Measurements from ENCODE around the gene CD99. TPM values are rescaled to one million over a fixed set of nuclear protein-coding genes. Genes with fewer than 3 reads are reported as not detected.

The CD99 gene
- total and polyA plus RNA-seq, 2 of the 13 experiments (the other 11 are each of a cell fraction or from before 2014, with no cell fraction given): 78.8 to 111 TPM

GRCh38 chrX:2656257-2656836 is 34.7 kb upstream of the CD99 start (continued):
- TF ChIP-seq, protein P1, sequence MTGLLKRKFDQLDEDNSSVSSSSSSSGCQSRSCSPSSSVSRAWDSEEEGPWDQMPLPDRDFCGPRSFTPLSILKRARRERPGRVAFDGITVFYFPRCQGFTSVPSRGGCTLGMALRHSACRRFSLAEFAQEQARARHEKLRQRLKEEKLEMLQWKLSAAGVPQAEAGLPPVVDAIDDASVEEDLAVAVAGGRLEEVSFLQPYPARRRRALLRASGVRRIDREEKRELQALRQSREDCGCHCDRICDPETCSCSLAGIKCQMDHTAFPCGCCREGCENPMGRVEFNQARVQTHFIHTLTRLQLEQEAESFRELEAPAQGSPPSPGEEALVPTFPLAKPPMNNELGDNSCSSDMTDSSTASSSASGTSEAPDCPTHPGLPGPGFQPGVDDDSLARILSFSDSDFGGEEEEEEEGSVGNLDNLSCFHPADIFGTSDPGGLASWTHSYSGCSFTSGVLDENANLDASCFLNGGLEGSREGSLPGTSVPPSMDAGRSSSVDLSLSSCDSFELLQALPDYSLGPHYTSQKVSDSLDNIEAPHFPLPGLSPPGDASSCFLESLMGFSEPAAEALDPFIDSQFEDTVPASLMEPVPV (CRISPR knock-in tag; IDR thresholded peaks at IDR 0.05): no peak
- TF ChIP-seq CBX1 (IDR thresholded peaks at IDR 0.05; ENCODE audit: low read depth) (no peak), ZSCAN29 (CRISPR knock-in tag; conservative IDR thresholded peaks at IDR 0.05) (no peak), SKIL (CRISPR knock-in tag; IDR thresholded peaks at IDR 0.05; ENCODE audit: borderline replicate concordance) (no peak), GZF1 (CRISPR knock-in tag; IDR thresholded peaks at IDR 0.05) (no peak), GFI1 (CRISPR knock-in tag; IDR thresholded peaks at IDR 0.05; ENCODE audit: borderline replicate concordance) (no peak), ZNF678 (CRISPR knock-in tag; IDR thresholded peaks at IDR 0.05) (no peak), FOSL2 (CRISPR knock-in tag; IDR thresholded peaks at IDR 0.05) (0 out of 2 replicates have a peak, but pooled peaks have one; percentile 3), EED (CRISPR knock-in tag; IDR thresholded peaks at IDR 0.05) (no peak), SP1 (IDR thresholded peaks at IDR 0.05) (no peak), SP1 (CRISPR knock-in tag; IDR thresholded peaks at IDR 0.05) (no peak), MBNL3 (CRISPR knock-in tag; conservative IDR thresholded peaks at IDR 0.05) (no peak), ZNF549 (CRISPR knock-in tag; IDR thresholded peaks at IDR 0.05) (no peak), FOXP1 (IDR thresholded peaks at IDR 0.05) (no peak), FOXP1 (CRISPR knock-in tag; IDR thresholded peaks at IDR 0.05) (0 out of 2 replicates have a peak, but pooled peaks have one; percentile 38), CHD4 (IDR thresholded peaks at IDR 0.05; ENCODE audit: borderline replicate concordance, low read length) (no peak), AKNA (CRISPR knock-in tag; IDR thresholded peaks at IDR 0.05; ENCODE audit: borderline replicate concordance) (no peak), PHF20 (CRISPR knock-in tag; IDR thresholded peaks at IDR 0.05) (no peak), CAMTA2 (CRISPR knock-in tag; IDR thresholded peaks at IDR 0.05; ENCODE audit: borderline replicate concordance) (no peak), ZNF292 (CRISPR knock-in tag; IDR thresholded peaks at IDR 0.05; ENCODE audit: borderline replicate concordance, low read depth) (peak; percentile 43; the same call in 1 of the 2 replicates), ZNF766 (CRISPR knock-in tag; IDR thresholded peaks at IDR 0.05; ENCODE audit: borderline replicate concordance) (no peak)
- TF ChIP-seq, protein P2, sequence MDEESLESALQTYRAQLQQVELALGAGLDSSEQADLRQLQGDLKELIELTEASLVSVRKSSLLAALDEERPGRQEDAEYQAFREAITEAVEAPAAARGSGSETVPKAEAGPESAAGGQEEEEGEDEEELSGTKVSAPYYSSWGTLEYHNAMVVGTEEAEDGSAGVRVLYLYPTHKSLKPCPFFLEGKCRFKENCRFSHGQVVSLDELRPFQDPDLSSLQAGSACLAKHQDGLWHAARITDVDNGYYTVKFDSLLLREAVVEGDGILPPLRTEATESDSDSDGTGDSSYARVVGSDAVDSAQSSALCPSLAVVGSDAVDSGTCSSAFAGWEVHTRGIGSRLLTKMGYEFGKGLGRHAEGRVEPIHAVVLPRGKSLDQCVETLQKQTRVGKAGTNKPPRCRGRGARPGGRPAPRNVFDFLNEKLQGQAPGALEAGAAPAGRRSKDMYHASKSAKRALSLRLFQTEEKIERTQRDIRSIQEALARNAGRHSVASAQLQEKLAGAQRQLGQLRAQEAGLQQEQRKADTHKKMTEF (CRISPR knock-in tag; IDR thresholded peaks at IDR 0.05): no peak

Data from HepG2 (cell line).